PFSK-1 (cell line): ENCODE measurements around the gene STAC3. TPM values are rescaled to one million over a fixed set of nuclear protein-coding genes. Genes with fewer than 3 reads are reported as not detected.

ENCODE experiments used
- FOXP2 ChIP-seq: optimal IDR thresholded peaks from 2 replicates; pipeline ENCODE3; 2011; ENCODE audit warnings: borderline replicate concordance, control low read depth, inconsistent platforms; ENCODE audit not compliant: insufficient read depth; ENCODE audit errors: extremely low read length, extremely low read depth
- POLR2AphosphoS5 ChIP-seq: IDR thresholded peaks from 2 replicates; pipeline ENCODE4 v1.6.1; 2012; ENCODE audit warnings: low read depth, mild to moderate bottlenecking, control low read depth, low read length, moderate library complexity
- REST ChIP-seq, 2 experiments: IDR thresholded peaks; 2 replicates each; pipeline versions ENCODE4 v1.6.1 to v1.8.0; 2011 to 2012; ENCODE audit warnings: low read depth in 2 of 2, low read length in 2 of 2, control low read depth in 1 of 2, inconsistent platforms in 1 of 2, mild to moderate bottlenecking in 1 of 2, moderate library complexity in 1 of 2; ENCODE audit not compliant: insufficient read depth in 1 of 2
- SIN3A ChIP-seq: IDR thresholded peaks from 2 replicates; pipeline ENCODE4 v1.6.1; 2012; ENCODE audit warnings: mild to moderate bottlenecking, low read length, moderate library complexity, borderline replicate concordance; ENCODE audit not compliant: insufficient read depth
- TAF1 ChIP-seq: IDR thresholded peaks from 2 replicates; pipeline ENCODE4 v1.6.1; 2012; ENCODE audit warnings: low read length, control low read depth, borderline replicate concordance; ENCODE audit not compliant: insufficient read depth
- polyA plus RNA-seq: library from polyadenylated mRNA; unstranded; fragments of >200 nt; gene quantifications from one replicate; pipeline ENCODE4 v1.2.1, GENCODE V29; 2012; ENCODE audit warnings: low read depth, missing spikeins; ENCODE audit not compliant: insufficient read length

The STAC3 gene
- polyA plus RNA-seq = 1.5 TPM

- TF ChIP-seq TAF1 (no peak), FOXP2 (no peak), SIN3A (no peak), REST (IDR thresholded peaks at IDR 0.05; ENCODE audit: insufficient read depth in 1 of 2, low read depth in 2 of 2, low read length in 2 of 2) (no peak), POLR2AphosphoS5 (no peak)
Measured at GRCh38 chr12:57250956-57251355, at the start of gene STAC3. STAC3 (minus strand) TSS chr12:57251187; CDS start chr12:57249636, 1,551 bp downstream.

- TF ChIP-seq POLR2AphosphoS5 (no peak), REST (IDR thresholded peaks at IDR 0.05; ENCODE audit: insufficient read depth in 1 of 2, low read depth in 2 of 2, low read length in 2 of 2) (no peak), TAF1 (no peak), FOXP2 (no peak), SIN3A (no peak)
Measured at GRCh38 chr12:57299514-57300016, 48.6 kb upstream of the STAC3 start.

GRCh38 chr12:57296291-57296690, 45.3 kb upstream of the STAC3 start:
- TF ChIP-seq REST (IDR thresholded peaks at IDR 0.05; ENCODE audit: insufficient read depth in 1 of 2, low read depth in 2 of 2, low read length in 2 of 2) = no peak
- no peak for TF ChIP-seq TAF1
- no peak for TF ChIP-seq POLR2AphosphoS5
- TF ChIP-seq FOXP2 = no peak
- no peak for TF ChIP-seq SIN3A

- peak; percentile 50; the same call in 1 of the 2 replicates for TF ChIP-seq POLR2AphosphoS5
- TF ChIP-seq SIN3A = no peak
- no peak; the same call in 1 of the 2 replicates for TF ChIP-seq TAF1
- peak; percentile 77 for TF ChIP-seq FOXP2
- TF ChIP-seq REST (IDR thresholded peaks at IDR 0.05; ENCODE audit: insufficient read depth in 1 of 2, low read depth in 2 of 2, low read length in 2 of 2) = no peak
Measured at GRCh38 chr12:57280211-57281062, 29.4 kb upstream of the STAC3 start.
